GM12875 (cell line): ENCODE data around the gene ERO1B.

Experiments
- H3K4me3 ChIP-seq: one replicate; pipeline ENCODE4 v1.5.1; 2011; ENCODE audit warnings: low read depth, low read length, control low read depth
- CTCF ChIP-seq: IDR thresholded peaks from 2 replicates; pipeline ENCODE4 v1.5.1; 2011; ENCODE audit warnings: low read depth, mild to moderate bottlenecking, control low read depth, inconsistent platforms, low read length, moderate library complexity, borderline replicate concordance; ENCODE audit not compliant: insufficient read depth

ERO1B gene

DNA sequence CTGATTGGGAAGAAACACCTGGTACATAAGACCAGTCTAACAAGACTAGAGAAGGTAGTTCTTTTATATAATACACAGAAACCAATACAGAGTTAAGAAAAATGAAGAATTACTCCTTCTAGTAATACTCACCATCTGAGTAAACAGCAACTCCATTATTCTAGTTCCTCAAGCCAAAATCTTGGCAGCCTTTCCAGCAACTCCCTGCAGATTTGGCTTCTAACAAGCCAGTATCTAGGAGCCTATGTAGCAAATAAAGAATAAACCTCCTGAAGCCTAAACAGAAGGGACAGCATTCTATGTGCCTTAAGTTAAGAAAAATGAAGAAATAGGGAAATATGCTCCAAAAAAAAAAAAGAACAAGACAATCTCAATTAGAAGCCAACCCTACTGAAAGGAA is 24.5 kb downstream of the ERO1B start:
- TF ChIP-seq CTCF = no peak
- no peak overlapping the region for H3K4me3 ChIP-seq

- TF ChIP-seq CTCF = no peak
- H3K4me3 ChIP-seq = no peak overlapping the region
Observed at GRCh38 chr1:236253918-236254637, 27.7 kb downstream of the ERO1B start.

- no peak for TF ChIP-seq CTCF
- H3K4me3 ChIP-seq = no peak overlapping the region
Observed at GRCh38 chr1:236253119-236253518, 28.6 kb downstream of the ERO1B start.

- no peak for TF ChIP-seq CTCF
- no peak overlapping the region for H3K4me3 ChIP-seq
Observed at GRCh38 chr1:236251587-236251986, 30.2 kb downstream of the ERO1B start.

DNA sequence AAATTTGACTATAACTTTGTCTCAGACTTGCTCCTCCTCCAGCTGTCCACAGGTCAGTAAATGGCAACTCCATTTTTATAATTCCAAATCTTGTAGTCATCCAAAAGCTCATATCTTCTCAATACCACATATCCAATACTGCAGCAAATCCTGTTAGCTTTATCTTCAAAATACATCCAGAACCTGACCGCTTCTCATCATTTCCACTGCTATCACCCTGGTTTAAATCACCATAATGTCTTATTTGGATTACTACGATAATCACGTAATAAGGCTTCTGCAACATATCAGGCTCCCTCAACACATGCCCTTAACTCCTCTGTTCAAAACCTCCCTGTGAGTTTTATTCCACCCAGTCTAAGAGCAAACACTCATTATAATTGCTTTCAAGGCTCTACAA is 34.5 kb downstream of the ERO1B start:
- TF ChIP-seq CTCF = no peak

GRCh38 chr1:236242568-236242967 is 39.2 kb downstream of the ERO1B start:
- TF ChIP-seq CTCF = no peak

More for the DNA sequence above, 34.5 kb downstream of the ERO1B start:
- no peak overlapping the region for H3K4me3 ChIP-seq

GRCh38 chr1:236240675-236241074 is 41.1 kb downstream of the ERO1B start:
- TF ChIP-seq CTCF = no peak
- no peak overlapping the region for H3K4me3 ChIP-seq

More at GRCh38 chr1:236242568-236242967, 39.2 kb downstream of the ERO1B start:
- no peak overlapping the region for H3K4me3 ChIP-seq
